AG10803 (cell line): ENCODE data around the gene DTD1.

Experiments
- DNase-seq: peaks from one replicate; pipeline ENCODE4 v3.0.0; 2010; ENCODE audit warnings: low read depth
- H3K4me3 ChIP-seq: 2 replicates; pipeline ENCODE4 v1.5.1; 2011; ENCODE audit warnings: mild to moderate bottlenecking, low read length, control low read depth
- TF ChIP-seq, protein P1 (sequence below): conservative IDR thresholded peaks from 2 replicates; pipeline ENCODE4 v1.5.1; 2011; ENCODE audit warnings: mild to moderate bottlenecking, low read length, control low read depth, inconsistent platforms

The DTD1 gene, protein sequence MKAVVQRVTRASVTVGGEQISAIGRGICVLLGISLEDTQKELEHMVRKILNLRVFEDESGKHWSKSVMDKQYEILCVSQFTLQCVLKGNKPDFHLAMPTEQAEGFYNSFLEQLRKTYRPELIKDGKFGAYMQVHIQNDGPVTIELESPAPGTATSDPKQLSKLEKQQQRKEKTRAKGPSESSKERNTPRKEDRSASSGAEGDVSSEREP

DNA sequence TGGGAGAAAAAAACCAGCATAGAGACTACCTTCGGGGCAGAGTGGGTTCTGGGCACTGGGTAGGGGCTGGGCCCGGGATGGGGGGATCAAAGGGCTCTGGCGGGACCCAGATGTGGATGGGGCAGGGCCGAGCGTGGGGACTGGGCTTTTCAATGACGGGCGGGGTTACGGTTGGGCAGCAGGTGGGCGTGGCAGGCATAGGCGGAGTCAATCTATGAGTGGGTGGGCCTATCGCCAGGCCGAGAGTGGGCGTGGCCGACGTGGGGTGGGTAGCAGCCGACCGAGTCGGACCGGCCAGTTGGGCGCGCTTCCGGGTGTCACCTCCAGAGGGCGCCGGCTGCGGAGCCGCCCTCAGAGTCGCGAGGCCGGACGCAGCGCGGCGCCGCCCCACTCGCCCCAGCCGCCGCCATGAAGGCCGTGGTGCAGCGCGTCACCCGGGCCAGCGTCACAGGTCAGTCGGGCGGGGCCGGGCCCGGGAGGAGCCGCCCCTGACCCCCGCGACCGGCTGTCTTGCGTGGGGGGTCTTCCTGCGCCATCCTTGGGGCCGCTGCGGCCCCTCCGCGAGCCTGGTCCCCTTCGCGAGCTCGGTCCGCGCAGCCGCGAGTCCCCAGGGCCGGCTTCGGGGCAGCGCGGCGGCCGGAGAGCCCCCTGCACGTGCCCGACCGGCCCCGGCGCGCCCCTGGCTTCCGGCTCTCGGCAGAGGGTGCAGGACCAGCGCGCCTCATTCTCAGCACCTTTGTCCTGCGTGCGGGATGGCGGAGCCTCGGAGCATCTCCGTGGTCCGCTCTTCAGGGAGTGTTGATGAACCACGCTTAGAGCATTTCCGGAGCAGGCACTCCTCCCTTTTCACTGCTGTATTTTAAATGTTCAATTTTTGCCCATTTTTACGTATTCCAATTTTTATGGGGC is at the start of gene DTD1:
Gene DTD1, plus strand, starts transcription at position 390 of the 909 bp plus-strand sequence. Its CDS starts 19 bp downstream, at position 409.
- DNase-seq: peak; percentile 83
- H3K4me3 ChIP-seq: peak within 1 kb of the TSS; percentile 86
- TF ChIP-seq, protein P1, sequence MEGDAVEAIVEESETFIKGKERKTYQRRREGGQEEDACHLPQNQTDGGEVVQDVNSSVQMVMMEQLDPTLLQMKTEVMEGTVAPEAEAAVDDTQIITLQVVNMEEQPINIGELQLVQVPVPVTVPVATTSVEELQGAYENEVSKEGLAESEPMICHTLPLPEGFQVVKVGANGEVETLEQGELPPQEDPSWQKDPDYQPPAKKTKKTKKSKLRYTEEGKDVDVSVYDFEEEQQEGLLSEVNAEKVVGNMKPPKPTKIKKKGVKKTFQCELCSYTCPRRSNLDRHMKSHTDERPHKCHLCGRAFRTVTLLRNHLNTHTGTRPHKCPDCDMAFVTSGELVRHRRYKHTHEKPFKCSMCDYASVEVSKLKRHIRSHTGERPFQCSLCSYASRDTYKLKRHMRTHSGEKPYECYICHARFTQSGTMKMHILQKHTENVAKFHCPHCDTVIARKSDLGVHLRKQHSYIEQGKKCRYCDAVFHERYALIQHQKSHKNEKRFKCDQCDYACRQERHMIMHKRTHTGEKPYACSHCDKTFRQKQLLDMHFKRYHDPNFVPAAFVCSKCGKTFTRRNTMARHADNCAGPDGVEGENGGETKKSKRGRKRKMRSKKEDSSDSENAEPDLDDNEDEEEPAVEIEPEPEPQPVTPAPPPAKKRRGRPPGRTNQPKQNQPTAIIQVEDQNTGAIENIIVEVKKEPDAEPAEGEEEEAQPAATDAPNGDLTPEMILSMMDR: peak; percentile 51

DNA sequence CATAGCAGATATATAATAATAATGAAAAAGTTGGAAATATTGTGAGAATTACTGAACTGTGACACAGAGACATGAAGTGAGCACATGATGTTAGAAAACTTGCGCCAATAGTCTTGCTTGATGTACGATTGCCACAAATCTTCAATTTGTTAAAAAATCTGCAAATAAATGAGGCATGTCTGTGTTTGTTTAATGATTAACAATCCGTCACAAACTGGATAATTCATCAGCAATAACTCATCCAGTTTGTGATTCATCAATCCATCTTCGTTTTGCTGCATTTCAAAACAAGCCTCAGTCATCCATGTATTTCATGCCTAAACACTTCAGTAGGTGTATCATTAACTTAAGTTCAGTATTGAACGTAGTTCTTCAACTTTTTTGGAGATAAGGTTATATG is 46.1 kb upstream of the DTD1 start:
- H3K4me3 ChIP-seq: no peak overlapping the region
- DNase-seq: no peak
- TF ChIP-seq, protein P1: no peak

DNA sequence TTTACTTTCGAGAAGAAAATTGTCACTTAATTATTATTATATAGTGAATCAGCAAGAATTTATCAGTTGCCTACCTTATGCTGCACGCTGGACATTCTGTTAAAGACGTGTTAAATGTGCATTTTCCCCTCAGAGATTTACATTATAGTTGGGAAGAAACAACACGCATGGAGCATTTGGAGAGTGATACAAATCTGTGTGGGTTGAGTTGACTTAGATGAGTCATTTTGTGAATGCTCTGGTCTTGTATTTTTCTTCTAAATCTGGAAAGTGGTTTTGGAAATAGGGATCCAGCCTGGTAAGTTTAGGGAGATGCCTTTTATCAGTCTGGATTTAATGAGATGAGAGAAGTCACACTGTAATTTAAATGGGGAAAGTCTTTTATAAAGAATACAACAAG is 44.6 kb upstream of the DTD1 start:
- TF ChIP-seq, protein P1: no peak
- DNase-seq: no peak
- H3K4me3 ChIP-seq: no peak overlapping the region

- no peak overlapping the region for H3K4me3 ChIP-seq
- TF ChIP-seq, protein P1: no peak
- DNase-seq: no peak
These were observed 43.9 kb upstream of the DTD1 start for GRCh38 chr20:18543932-18544331.

DNA sequence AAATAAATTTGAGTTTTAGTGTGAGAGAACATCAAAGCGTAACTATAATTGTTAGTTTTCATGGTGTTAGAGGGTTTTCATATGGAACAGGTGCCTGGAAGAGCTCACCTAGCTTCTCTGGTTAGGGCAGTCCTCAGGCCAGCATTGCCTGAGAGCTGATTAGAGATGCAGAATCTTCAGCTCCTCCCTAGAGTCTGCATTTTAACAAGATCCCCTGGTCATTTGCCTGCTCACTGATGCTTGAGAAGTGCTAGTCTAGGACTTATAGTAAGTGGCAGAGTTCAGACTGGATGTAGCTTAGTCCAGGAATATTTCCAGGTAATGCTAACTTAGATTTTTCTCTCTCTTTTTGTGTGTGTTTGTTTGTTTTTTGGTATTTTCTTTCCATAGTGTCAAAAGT is 42.3 kb upstream of the DTD1 start:
- no peak overlapping the region for H3K4me3 ChIP-seq
- TF ChIP-seq, protein P1: no peak
- DNase-seq: no peak

- H3K4me3 ChIP-seq: no peak overlapping the region
- no peak for DNase-seq
- TF ChIP-seq, protein P1: no peak
These were observed 39.4 kb upstream of the DTD1 start for GRCh38 chr20:18548465-18548864.
